Brain pericyte (primary cell): ENCODE data around the gene METTL27.
"Not testable (repeated sequence)": the region's sequence is repeated elsewhere in the genome, so short reads cannot be mapped to it uniquely, and the experiment has no call there.

ENCODE experiments used
- DNase-seq: peaks from one replicate; pipeline ENCODE4 v3.0.0-alpha.2; 2012; ENCODE audit warnings: low read depth, low spot score

The METTL27 gene

GRCh38 chr7:73839290-73839689 lies 3.0 kb downstream of the METTL27 start:
- no peak for DNase-seq

- DNase-seq: no peak
Observed at GRCh38 chr7:73838642-73839041, 3.7 kb downstream of the METTL27 start.

- DNase-seq: not testable (repeated sequence)
Observed at GRCh38 chr7:73837167-73837566, 5.1 kb downstream of the METTL27 start.

GRCh38 chr7:73834626-73835191 lies 7.6 kb downstream of the METTL27 start:
- no peak for DNase-seq

- DNase-seq: no peak
Observed at GRCh38 chr7:73833251-73833919, 8.9 kb downstream of the METTL27 start.

- no peak for DNase-seq
Observed at GRCh38 chr7:73832806-73833205, 9.5 kb downstream of the METTL27 start.

GRCh38 chr7:73831834-73832651 lies 10.3 kb downstream of the METTL27 start:
- DNase-seq: no peak

GRCh38 chr7:73831584-73831833 lies 10.8 kb downstream of the METTL27 start:
- DNase-seq: no peak

GRCh38 chr7:73830681-73831583 lies 11.4 kb downstream of the METTL27 start, which contains the start of gene CLDN4:
CLDN4 (plus strand) TSS chr7:73830996; CDS start chr7:73831202, 206 bp downstream.
- no peak for DNase-seq

GRCh38 chr7:73829921-73830680 lies 12.2 kb downstream of the METTL27 start:
- DNase-seq: no peak

- DNase-seq: no peak
Observed at GRCh38 chr7:73829505-73829904, 12.8 kb downstream of the METTL27 start.

- no peak for DNase-seq
Observed at GRCh38 chr7:73828972-73829371, 13.3 kb downstream of the METTL27 start.

- DNase-seq: no peak
Observed at GRCh38 chr7:73828107-73828803, 14.1 kb downstream of the METTL27 start.

- DNase-seq: no peak
Observed at GRCh38 chr7:73827567-73828106, 14.7 kb downstream of the METTL27 start.

GRCh38 chr7:73824986-73825385 lies 17.3 kb downstream of the METTL27 start:
- DNase-seq: no peak

- no peak for DNase-seq
Observed at GRCh38 chr7:73823873-73824592, 18.3 kb downstream of the METTL27 start.

GRCh38 chr7:73823257-73823656 lies 19.1 kb downstream of the METTL27 start:
- no peak for DNase-seq

GRCh38 chr7:73822319-73823173 lies 19.8 kb downstream of the METTL27 start:
- no peak for DNase-seq
